Measurements from ENCODE around the gene SURF1.
"Not testable (repeated sequence)": the region's sequence is repeated elsewhere in the genome, so short reads cannot be mapped to it uniquely, and the experiment has no call there.

Gene SURF1

GRCh38 chr9:133356391-133357091 lies at the start of gene SURF1, which contains the start of gene SURF2:
Gene SURF1 (minus strand): TSS chr9:133356487. CDS start chr9:133356453, 34 bp downstream.
Gene SURF2 (plus strand): TSS chr9:133356550. CDS start chr9:133356593, 43 bp downstream.
- peak; percentile 68 to 88 for DNase-seq

GRCh38 chr9:133405508-133406438 lies 49.5 kb upstream of the SURF1 start:
- no peak for DNase-seq

- no peak for DNase-seq
These were observed 48.2 kb upstream of the SURF1 start for GRCh38 chr9:133404454-133405002.

- no peak for DNase-seq
These were observed 47.6 kb upstream of the SURF1 start for GRCh38 chr9:133403766-133404453.

- DNase-seq = no peak
These were observed 46.4 kb upstream of the SURF1 start for GRCh38 chr9:133402689-133403088.

- DNase-seq = no peak
These were observed 45.3 kb upstream of the SURF1 start for GRCh38 chr9:133401588-133401987.

GRCh38 chr9:133400292-133400691 lies 44.0 kb upstream of the SURF1 start:
- no peak for DNase-seq

GRCh38 chr9:133397895-133398294 lies 41.6 kb upstream of the SURF1 start:
- no peak for DNase-seq

- no peak for DNase-seq
These were observed 41.1 kb upstream of the SURF1 start for GRCh38 chr9:133397370-133397769.

- DNase-seq = no peak
These were observed 40.7 kb upstream of the SURF1 start for GRCh38 chr9:133396952-133397351.

- no peak for DNase-seq
These were observed 38.5 kb upstream of the SURF1 start for GRCh38 chr9:133394687-133395271.

GRCh38 chr9:133393399-133393798 lies 37.1 kb upstream of the SURF1 start:
- DNase-seq = no peak

- DNase-seq = not testable (repeated sequence)
These were observed 36.0 kb upstream of the SURF1 start for GRCh38 chr9:133392308-133392707.

- not testable (repeated sequence) for DNase-seq
These were observed 35.2 kb upstream of the SURF1 start for GRCh38 chr9:133391449-133391848.

GRCh38 chr9:133390713-133391112 lies 34.4 kb upstream of the SURF1 start:
- no peak for DNase-seq

GRCh38 chr9:133389562-133389961 lies 33.3 kb upstream of the SURF1 start:
- DNase-seq = no peak

GRCh38 chr9:133389025-133389557 lies 32.8 kb upstream of the SURF1 start:
- no peak for DNase-seq

- DNase-seq = no peak
These were observed 31.4 kb upstream of the SURF1 start for GRCh38 chr9:133387680-133388079.

GRCh38 chr9:133386338-133386737 lies 30.1 kb upstream of the SURF1 start:
- no peak for DNase-seq

- DNase-seq = no peak
These were observed 29.2 kb upstream of the SURF1 start for GRCh38 chr9:133385452-133385851.

GRCh38 chr9:133384736-133385321 lies 28.5 kb upstream of the SURF1 start:
- DNase-seq = no peak

GRCh38 chr9:133383438-133383837 lies 27.2 kb upstream of the SURF1 start:
- no peak for DNase-seq

Data from SHP77 (cell line).